SK-N-SH treated with all-trans-retinoic acid at 6 μM for 48 hours (cell line): ENCODE results near the gene USP54.

Experiments
- ATAC-seq: fragments of 200-7000 bp; cut with Tn5 transposase; 3 replicates; pipeline ENCODE4 v1.9.1; 2020; ENCODE audit warnings: mild to moderate bottlenecking, moderate library complexity
- ARNTL ChIP-seq: fragments of 450-650 bp; formaldehyde crosslinking; IDR thresholded peaks from 2 replicates; pipeline ENCODE4 v1.5.0; 2020; ENCODE audit warnings: low read depth, mild to moderate bottlenecking, moderate library complexity, borderline replicate concordance
- BACH2 ChIP-seq: fragments of 250-450 bp; sonication (Bioruptor Pico); IDR thresholded peaks from 2 replicates; pipeline ENCODE4 v1.9.0; 2021; ENCODE audit warnings: mild to moderate bottlenecking, borderline replicate concordance
- CSDC2 ChIP-seq: fragments of 250-450 bp; sonication (Bioruptor Pico); IDR thresholded peaks from 2 replicates; pipeline ENCODE4 v1.5.0; 2020; ENCODE audit warnings: mild to moderate bottlenecking, moderate library complexity
- CSRNP3 ChIP-seq: fragments of 250-450 bp; sonication (Bioruptor Pico); IDR thresholded peaks from 2 replicates; pipeline ENCODE4 v1.5.1; 2021; ENCODE audit warnings: mild to moderate bottlenecking, moderate library complexity
- ESRRG ChIP-seq: fragments of 250-450 bp; sonication (Bioruptor Pico); IDR thresholded peaks from 2 replicates; pipeline ENCODE4 v1.6.1; 2021; ENCODE audit warnings: mild to moderate bottlenecking
- GLIS3 ChIP-seq: fragments of 250-450 bp; sonication (Bioruptor Pico); IDR thresholded peaks from 2 replicates; pipeline ENCODE4 v1.5.0; 2020; ENCODE audit warnings: mild to moderate bottlenecking, moderate library complexity
- ISL1 ChIP-seq: fragments of 250-450 bp; sonication (Bioruptor Pico); IDR thresholded peaks from 2 replicates; pipeline ENCODE4 v2.1.2; 2022; ENCODE audit warnings: mild to moderate bottlenecking, moderate library complexity
- OSR1 ChIP-seq: fragments of 250-450 bp; sonication (Bioruptor Pico); IDR thresholded peaks from 2 replicates; pipeline ENCODE4 v1.8.0; 2022; ENCODE audit warnings: moderate library complexity, mild to moderate bottlenecking, inconsistent platforms
- PATZ1 ChIP-seq: fragments of 250-450 bp; sonication (Bioruptor Pico); IDR thresholded peaks from 2 replicates; pipeline ENCODE4 v1.8.0; 2020; ENCODE audit warnings: mild to moderate bottlenecking, moderate library complexity, borderline replicate concordance
- PPARA ChIP-seq: fragments of 250-450 bp; sonication (Bioruptor Pico); IDR thresholded peaks from 2 replicates; pipeline ENCODE4 v1.5.0; 2020; ENCODE audit warnings: mild to moderate bottlenecking, borderline replicate concordance
- RARB ChIP-seq: fragments of 250-450 bp; sonication (Bioruptor Pico); IDR thresholded peaks from 2 replicates; pipeline ENCODE4 v1.8.0; 2021; ENCODE audit warnings: mild to moderate bottlenecking, moderate library complexity
- SNAI2 ChIP-seq: fragments of 250-450 bp; sonication (Bioruptor Pico); IDR thresholded peaks from 2 replicates; pipeline ENCODE4 v1.5.0; 2020; ENCODE audit warnings: mild to moderate bottlenecking, moderate library complexity
- ZFP3 ChIP-seq: fragments of 250-450 bp; sonication (Bioruptor Pico); IDR thresholded peaks from 2 replicates; pipeline ENCODE4 v1.5.0; 2020; ENCODE audit warnings: mild to moderate bottlenecking, moderate library complexity
- ZFP30 ChIP-seq: fragments of 450-650 bp; formaldehyde crosslinking; IDR thresholded peaks from 2 replicates; pipeline ENCODE4 v1.5.0; 2022; ENCODE audit warnings: mild to moderate bottlenecking, moderate library complexity
- ZNF565 ChIP-seq: fragments of 450-650 bp; formaldehyde crosslinking; conservative IDR thresholded peaks from 2 replicates; pipeline ENCODE4 v1.5.0; 2020; ENCODE audit warnings: low read depth, mild to moderate bottlenecking, moderate library complexity
- ZNF70 ChIP-seq: fragments of 450-650 bp; formaldehyde crosslinking; IDR thresholded peaks from 2 replicates; pipeline ENCODE4 v1.5.0; 2020; ENCODE audit warnings: mild to moderate bottlenecking, moderate library complexity
- ZNF8 ChIP-seq: fragments of 450-650 bp; formaldehyde crosslinking; IDR thresholded peaks from 2 replicates; pipeline ENCODE4 v1.5.0; 2020; ENCODE audit warnings: mild to moderate bottlenecking, moderate library complexity
- TF ChIP-seq, protein P1 (sequence below): fragments of 250-450 bp; sonication (Bioruptor Pico); IDR thresholded peaks from 2 replicates; pipeline ENCODE4 v1.8.0; 2021; ENCODE audit warnings: low read depth, mild to moderate bottlenecking, moderate library complexity, borderline replicate concordance
- TF ChIP-seq, protein P2 (sequence below): fragments of 250-450 bp; sonication (Bioruptor Pico); IDR thresholded peaks from 2 replicates; pipeline ENCODE4 v1.5.0; 2020; ENCODE audit warnings: mild to moderate bottlenecking, moderate library complexity
- TF ChIP-seq, protein P3 (sequence below): fragments of 250-450 bp; sonication (Bioruptor Pico); IDR thresholded peaks from 2 replicates; pipeline ENCODE4 v1.5.1; 2020; ENCODE audit warnings: low read depth, mild to moderate bottlenecking, moderate library complexity

The USP54 gene

GRCh38 chr10:73553761-73554160, 37.4 kb downstream of the USP54 start:
- ATAC-seq = no peak
- no peak for TF ChIP-seq ZNF8 (CRISPR knock-in tag)
- TF ChIP-seq ARNTL (CRISPR knock-in tag) = no peak
- TF ChIP-seq, protein P1, sequence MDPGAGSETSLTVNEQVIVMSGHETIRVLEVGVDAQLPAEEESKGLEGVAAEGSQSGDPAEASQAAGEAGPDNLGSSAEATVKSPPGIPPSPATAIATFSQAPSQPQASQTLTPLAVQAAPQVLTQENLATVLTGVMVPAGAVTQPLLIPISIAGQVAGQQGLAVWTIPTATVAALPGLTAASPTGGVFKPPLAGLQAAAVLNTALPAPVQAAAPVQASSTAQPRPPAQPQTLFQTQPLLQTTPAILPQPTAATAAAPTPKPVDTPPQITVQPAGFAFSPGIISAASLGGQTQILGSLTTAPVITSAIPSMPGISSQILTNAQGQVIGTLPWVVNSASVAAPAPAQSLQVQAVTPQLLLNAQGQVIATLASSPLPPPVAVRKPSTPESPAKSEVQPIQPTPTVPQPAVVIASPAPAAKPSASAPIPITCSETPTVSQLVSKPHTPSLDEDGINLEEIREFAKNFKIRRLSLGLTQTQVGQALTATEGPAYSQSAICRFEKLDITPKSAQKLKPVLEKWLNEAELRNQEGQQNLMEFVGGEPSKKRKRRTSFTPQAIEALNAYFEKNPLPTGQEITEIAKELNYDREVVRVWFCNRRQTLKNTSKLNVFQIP (CRISPR knock-in tag) = no peak
- no peak for TF ChIP-seq BACH2 (CRISPR knock-in tag)
- TF ChIP-seq ISL1 (CRISPR knock-in tag) = no peak
- no peak for TF ChIP-seq CSRNP3 (CRISPR knock-in tag)
- TF ChIP-seq ZFP30 (CRISPR knock-in tag) = no peak
- TF ChIP-seq GLIS3 (CRISPR knock-in tag) = no peak
- TF ChIP-seq, protein P2, sequence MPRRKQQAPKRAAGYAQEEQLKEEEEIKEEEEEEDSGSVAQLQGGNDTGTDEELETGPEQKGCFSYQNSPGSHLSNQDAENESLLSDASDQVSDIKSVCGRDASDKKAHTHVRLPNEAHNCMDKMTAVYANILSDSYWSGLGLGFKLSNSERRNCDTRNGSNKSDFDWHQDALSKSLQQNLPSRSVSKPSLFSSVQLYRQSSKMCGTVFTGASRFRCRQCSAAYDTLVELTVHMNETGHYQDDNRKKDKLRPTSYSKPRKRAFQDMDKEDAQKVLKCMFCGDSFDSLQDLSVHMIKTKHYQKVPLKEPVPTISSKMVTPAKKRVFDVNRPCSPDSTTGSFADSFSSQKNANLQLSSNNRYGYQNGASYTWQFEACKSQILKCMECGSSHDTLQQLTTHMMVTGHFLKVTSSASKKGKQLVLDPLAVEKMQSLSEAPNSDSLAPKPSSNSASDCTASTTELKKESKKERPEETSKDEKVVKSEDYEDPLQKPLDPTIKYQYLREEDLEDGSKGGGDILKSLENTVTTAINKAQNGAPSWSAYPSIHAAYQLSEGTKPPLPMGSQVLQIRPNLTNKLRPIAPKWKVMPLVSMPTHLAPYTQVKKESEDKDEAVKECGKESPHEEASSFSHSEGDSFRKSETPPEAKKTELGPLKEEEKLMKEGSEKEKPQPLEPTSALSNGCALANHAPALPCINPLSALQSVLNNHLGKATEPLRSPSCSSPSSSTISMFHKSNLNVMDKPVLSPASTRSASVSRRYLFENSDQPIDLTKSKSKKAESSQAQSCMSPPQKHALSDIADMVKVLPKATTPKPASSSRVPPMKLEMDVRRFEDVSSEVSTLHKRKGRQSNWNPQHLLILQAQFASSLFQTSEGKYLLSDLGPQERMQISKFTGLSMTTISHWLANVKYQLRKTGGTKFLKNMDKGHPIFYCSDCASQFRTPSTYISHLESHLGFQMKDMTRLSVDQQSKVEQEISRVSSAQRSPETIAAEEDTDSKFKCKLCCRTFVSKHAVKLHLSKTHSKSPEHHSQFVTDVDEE (CRISPR knock-in tag) = no peak
- no peak for TF ChIP-seq OSR1
- TF ChIP-seq, protein P3, sequence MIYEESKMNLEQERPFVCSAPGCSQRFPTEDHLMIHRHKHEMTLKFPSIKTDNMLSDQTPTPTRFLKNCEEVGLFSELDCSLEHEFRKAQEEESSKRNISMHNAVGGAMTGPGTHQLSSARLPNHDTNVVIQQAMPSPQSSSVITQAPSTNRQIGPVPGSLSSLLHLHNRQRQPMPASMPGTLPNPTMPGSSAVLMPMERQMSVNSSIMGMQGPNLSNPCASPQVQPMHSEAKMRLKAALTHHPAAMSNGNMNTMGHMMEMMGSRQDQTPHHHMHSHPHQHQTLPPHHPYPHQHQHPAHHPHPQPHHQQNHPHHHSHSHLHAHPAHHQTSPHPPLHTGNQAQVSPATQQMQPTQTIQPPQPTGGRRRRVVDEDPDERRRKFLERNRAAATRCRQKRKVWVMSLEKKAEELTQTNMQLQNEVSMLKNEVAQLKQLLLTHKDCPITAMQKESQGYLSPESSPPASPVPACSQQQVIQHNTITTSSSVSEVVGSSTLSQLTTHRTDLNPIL (CRISPR knock-in tag) = no peak
- no peak for TF ChIP-seq CSDC2 (CRISPR knock-in tag)
- TF ChIP-seq RARB = no peak
- TF ChIP-seq ESRRG (CRISPR knock-in tag) = no peak
- TF ChIP-seq ZNF565 (CRISPR knock-in tag) = no peak
- no peak for TF ChIP-seq PATZ1 (CRISPR knock-in tag)
- no peak for TF ChIP-seq ZNF70
- TF ChIP-seq PPARA (CRISPR knock-in tag) = no peak
- TF ChIP-seq, all 23 proteins: peak for 0

DNA sequence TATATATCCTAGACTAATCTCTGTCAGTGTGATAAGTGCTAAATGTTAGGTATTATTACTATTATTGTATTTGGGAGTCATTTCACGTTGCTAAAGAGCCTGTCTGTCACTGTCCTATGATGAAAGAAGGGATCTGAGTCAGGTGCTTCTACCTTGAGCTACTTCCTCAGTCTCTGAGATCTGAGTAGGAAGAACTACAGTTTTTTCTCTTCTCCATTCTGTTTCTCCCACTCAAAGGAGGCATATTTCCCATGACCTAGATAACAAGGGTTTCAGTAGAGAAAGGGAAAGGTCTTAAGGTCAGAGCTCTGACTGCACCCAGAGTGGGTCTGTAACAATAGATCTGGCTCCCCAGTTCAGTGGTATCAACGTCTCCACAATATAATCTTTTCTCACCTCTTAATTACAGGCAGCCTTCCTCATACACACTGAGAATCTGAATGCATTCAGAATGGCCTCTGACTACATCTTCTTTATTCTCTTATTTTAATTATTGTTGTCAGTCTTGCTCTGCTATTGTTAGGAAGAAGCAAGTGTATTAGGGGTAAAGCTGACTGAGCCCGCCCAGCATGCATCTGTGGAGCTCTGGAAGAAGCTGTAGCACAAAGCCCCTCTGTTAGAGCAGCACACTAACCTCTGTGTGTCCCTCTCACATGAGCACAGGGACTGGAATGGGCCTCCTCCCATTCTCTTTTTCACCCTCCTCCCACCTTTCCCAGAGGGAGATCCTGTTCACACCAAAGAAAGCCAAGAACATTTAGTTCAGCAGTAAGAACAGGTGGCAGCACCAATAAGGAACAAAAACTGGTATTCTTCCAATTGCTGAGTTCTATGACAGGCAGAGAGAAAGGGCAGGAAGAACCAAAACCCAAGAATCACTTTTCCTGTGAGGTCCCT, 38.1 kb downstream of the USP54 start:
- TF ChIP-seq RARB (no peak), ZNF8 (CRISPR knock-in tag) (no peak), OSR1 (no peak), PPARA (CRISPR knock-in tag) (no peak)
- no peak for ATAC-seq

DNA sequence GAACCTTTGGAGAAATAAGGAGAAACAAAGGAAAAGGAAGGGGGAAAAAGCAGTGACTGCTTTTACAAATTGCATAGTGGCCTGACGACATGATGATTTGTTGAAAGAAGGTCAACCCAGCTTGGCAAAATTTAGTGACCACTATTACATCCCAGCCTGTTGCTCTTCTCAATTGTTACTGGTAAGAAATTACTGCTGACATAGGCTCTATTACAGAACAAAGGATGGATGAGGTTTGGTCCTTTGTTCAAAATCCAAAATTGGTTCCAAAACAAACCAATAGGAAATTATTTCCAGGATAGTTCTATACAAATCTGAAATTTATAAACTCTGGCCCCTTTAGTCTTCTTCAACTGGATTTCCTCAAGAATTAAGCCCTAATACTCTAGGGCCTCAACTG, 39.6 kb downstream of the USP54 start:
- no peak for TF ChIP-seq CSRNP3 (CRISPR knock-in tag)
- TF ChIP-seq ESRRG (CRISPR knock-in tag) = no peak
- TF ChIP-seq, protein P1 (CRISPR knock-in tag) = no peak
- no peak for TF ChIP-seq SNAI2 (CRISPR knock-in tag)
- TF ChIP-seq PPARA (CRISPR knock-in tag) = no peak
- no peak for TF ChIP-seq ISL1 (CRISPR knock-in tag)
- no peak for TF ChIP-seq OSR1
- TF ChIP-seq ZFP3 (CRISPR knock-in tag) = no peak
- TF ChIP-seq ZFP30 (CRISPR knock-in tag) = no peak
- no peak for TF ChIP-seq RARB
- no peak for TF ChIP-seq GLIS3 (CRISPR knock-in tag)
- no peak for TF ChIP-seq ZNF8 (CRISPR knock-in tag)
- no peak for TF ChIP-seq BACH2 (CRISPR knock-in tag)
- TF ChIP-seq CSDC2 (CRISPR knock-in tag) = no peak
- TF ChIP-seq ARNTL (CRISPR knock-in tag) = no peak
- no peak for ATAC-seq
